Endothelial cell of hepatic sinusoid (primary cell): ENCODE results near the gene RTN4IP1.
"Not testable (repeated sequence)": the region's sequence is repeated elsewhere in the genome, so short reads cannot be mapped to it uniquely, and the experiment has no call there.

ENCODE experiments used
- in situ Hi-C: cut with HindIII; loops from 2 replicates; pipeline ENCODE4 v1.10.0; 2017; ENCODE audit warnings: low sequenced_read_pairs

Gene RTN4IP1

GRCh38 chr6:106586815-106587415 is 42.4 kb downstream of the RTN4IP1 start:
- in situ Hi-C loops = no loop called here

DNA sequence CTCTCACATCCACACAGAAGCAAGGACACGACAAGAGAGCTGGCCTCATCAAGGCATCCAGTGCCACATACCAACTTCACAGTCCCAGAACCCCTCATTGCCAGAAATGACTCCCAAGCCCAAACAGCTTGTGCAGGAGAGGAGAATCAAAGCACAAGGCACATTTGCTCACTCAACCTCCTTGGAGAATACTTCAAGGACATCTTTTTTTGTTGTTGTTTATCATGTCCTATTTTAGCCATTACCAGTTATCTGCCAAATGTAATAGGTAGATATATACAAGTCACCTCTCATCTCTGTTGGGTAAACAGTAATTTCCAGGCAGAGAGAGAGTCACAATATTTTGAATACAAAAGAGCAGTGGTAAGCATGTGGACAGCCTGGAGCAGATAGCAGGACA is 47.8 kb downstream of the RTN4IP1 start:
- in situ Hi-C loops = loop anchor here (5.0 kb wide), 1 partner anchor 416 kb away; no protein-coding TSS in a partner anchor

- in situ Hi-C loops = no loop called here
Measured at GRCh38 chr6:106579281-106579680, 50.0 kb downstream of the RTN4IP1 start.

GRCh38 chr6:106574741-106575458 is 54.4 kb downstream of the RTN4IP1 start:
- in situ Hi-C loops = no loop called here

- in situ Hi-C loops = no loop called here
Measured at GRCh38 chr6:106572875-106573585, 56.3 kb downstream of the RTN4IP1 start.

- in situ Hi-C loops = no loop called here
Measured at GRCh38 chr6:106572436-106572835, 56.9 kb downstream of the RTN4IP1 start.

- in situ Hi-C loops = no loop called here
Measured at GRCh38 chr6:106569428-106569827, 59.9 kb downstream of the RTN4IP1 start.

DNA sequence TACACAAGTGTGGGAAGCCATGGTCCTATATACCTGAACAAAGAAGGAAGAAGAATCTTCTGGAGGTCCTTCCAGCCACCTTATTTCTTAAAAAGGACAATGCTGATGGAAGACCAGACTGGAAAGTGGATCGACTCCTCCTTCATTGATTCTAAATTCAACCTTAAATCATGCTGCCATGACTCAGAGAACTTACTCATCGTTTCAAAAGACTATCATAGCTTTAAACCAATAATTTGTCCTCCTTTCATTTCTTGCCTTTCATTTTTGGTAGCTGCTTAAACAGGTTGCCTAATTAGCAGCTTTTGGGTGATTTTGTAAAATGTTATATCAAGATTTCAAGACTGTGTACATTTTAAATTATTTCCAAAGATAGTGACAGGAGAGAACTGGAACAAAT is 60.8 kb downstream of the RTN4IP1 start:
- in situ Hi-C loops = no loop called here

DNA sequence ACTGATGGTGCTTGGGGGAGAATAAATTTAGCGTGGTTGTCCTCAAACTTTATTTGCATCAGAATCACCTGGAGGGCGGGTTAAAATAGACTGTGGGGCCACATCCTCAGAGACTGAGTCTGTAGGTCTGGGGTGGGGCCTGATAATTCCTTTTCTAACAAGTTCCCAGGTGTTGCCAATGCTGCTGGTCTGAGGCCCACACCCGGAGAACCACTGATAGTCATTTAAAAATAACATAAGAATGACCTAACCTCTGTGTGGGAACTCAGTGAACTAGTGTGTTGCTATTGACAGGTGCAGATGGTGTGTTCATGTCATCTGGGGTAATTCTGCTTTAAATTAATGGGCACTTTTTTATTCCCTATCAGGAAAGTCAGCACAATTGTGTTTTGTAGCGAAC is 64.8 kb downstream of the RTN4IP1 start:
- in situ Hi-C loops = no loop called here

DNA sequence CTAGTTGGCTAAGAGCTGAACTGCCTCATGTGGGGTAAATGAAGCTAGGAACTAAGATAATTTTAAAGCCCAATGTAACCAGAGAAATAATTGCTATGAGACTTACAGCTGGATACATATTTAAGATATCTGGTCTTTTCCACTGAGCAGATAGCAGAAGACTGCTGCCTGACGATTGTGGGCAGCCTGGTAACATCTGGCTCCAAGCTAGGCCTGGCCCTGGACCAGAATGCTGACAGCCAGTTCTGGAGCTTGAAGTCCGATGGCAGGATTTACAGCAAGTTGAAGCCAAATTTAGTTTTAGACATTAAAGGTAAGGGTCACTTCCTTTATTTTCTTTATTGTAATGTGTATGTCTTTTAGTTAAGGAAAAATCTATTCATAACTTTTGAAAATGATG is 65.7 kb downstream of the RTN4IP1 start:
- in situ Hi-C loops = no loop called here

- in situ Hi-C loops = no loop called here
Measured at GRCh38 chr6:106561686-106562405, 67.5 kb downstream of the RTN4IP1 start.

GRCh38 chr6:106560996-106561685 is 68.2 kb downstream of the RTN4IP1 start:
- in situ Hi-C loops = no loop called here

DNA sequence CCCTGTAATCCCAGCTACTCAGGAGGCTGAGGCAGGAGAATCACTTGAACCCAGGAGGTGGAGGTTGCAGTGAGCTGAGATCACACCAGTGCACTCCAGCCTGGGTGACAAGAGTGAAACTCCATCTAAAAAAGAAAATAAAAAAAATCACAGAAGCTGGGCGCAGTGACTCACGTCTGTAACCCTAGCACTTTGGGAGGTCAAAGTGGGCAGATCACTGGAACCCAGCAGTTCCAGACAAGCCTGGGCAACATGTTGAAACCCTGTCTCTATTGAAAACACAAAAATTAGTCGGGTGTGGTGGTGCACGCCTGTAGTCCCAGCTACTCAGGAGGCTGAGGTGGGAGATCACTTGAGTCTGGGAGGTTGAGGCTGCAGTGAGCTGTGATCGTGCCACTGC is 69.6 kb downstream of the RTN4IP1 start:
- in situ Hi-C loops = not testable (repeated sequence)

DNA sequence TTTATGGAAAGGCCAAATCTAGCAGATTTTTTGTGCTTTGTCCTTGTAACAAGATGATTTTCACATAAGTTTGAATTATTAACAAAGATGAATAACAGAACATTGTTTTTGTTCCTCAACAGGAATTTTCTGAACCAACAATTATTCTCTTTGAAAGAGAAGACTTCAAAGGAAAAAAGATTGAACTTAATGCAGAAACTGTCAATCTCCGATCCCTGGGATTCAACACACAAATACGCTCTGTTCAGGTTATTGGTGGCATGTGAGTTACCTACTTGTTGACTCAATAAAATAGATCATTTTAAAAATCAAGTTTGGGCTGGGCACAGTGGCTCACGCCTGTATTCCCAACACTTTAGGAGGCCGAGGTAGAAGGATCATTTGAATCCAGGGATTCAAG is 70.9 kb downstream of the RTN4IP1 start:
- in situ Hi-C loops = no loop called here

- in situ Hi-C loops = no loop called here
Measured at GRCh38 chr6:106557837-106558236, 71.5 kb downstream of the RTN4IP1 start.

GRCh38 chr6:106556368-106556960 is 72.8 kb downstream of the RTN4IP1 start:
- in situ Hi-C loops = no loop called here

DNA sequence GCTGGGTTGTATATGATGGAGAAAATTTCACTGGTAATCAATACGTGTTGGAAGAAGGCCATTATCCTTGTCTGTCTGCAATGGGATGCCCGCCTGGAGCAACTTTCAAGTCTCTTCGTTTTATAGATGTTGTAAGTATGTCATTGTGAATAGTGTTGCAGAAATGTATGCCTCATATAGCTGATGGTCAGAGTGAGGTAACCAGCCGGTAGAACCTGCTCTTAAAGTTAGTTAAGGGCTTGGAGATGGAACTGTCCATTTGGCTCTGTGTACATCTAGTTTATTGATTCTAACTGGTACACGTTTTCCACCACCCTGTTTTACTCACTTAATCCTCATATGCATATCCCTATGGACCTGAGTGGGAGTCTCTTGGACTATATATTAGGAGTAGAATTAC is 73.5 kb downstream of the RTN4IP1 start:
- in situ Hi-C loops = no loop called here

GRCh38 chr6:106553440-106553839 is 75.9 kb downstream of the RTN4IP1 start:
- in situ Hi-C loops = loop anchor here (5.0 kb wide), 1 partner anchor 106 kb away; no protein-coding TSS in a partner anchor

DNA sequence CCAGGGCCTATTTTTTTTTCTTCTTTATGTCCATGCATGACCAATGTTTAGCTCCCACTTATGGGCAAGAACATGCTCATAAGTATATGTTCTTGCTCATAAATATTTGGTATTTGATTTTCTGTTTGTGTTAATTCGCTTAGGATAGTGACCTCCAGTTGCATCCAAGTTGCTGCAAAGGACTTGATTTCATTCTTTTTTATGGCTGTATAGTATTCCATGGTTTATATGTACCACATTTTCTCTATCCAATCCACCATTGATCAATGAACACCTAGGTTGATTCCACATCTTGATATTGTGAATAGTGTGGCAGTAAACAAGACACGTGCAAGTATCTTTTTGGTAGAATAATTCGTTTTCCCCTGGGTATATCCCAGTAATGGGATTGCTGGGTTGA is 78.1 kb downstream of the RTN4IP1 start:
- in situ Hi-C loops = loop anchor here (5.0 kb wide), 1 partner anchor 104 kb away; no protein-coding TSS in a partner anchor

DNA sequence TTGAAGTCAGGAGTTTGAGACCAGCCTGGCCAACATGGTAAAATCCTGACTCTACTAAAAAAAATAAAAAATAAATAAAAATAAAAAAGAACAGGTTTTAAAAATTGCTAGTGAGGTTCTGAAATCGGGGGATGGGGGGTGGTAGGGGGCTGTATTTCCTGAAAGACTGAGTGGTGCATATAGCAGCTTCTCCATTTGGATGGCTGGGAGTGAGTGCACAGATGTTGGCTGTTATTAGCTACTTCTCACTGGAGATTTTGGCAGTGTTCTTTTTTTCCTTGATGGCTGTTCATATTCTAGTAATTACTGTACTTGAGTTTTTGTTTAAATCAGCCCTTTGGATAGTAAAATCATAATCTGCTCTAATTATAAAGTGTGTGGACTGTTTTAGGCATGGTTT is 79.8 kb downstream of the RTN4IP1 start:
- in situ Hi-C loops = no loop called here
